Epidermal melanocyte (primary cell): Measurements from ENCODE around the gene VSTM2B.

Experiments used
- DNase-seq: peaks from one replicate; pipeline ENCODE4 v3.0.0; 2011; ENCODE audit warnings: low spot score; ENCODE audit not compliant: insufficient read length

VSTM2B gene

GRCh38 chr19:29563486-29564101, 37.8 kb downstream of the VSTM2B start:
- DNase-seq = no peak

GRCh38 chr19:29564574-29565005, 38.8 kb downstream of the VSTM2B start:
- no peak for DNase-seq

DNA sequence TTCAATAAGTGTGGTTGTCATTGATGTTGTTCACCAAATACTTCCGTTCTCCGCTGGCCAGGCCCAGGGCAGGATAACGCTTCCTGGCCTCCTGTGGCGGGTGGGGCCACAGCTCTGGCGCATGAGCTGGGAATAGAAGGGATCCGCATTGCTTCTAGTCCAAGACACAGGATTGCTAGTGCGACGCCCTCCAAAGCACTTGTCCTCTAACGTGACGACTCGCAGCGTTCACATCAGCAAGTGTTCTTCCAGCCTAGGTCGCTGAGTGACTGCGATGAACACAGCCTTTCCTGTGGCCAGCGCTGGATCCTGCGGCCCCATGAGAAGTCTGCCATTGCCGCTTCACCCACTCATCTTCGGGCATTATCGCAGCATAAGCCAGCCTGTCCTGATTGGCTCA, 39.4 kb downstream of the VSTM2B start:
- no peak for DNase-seq

DNA sequence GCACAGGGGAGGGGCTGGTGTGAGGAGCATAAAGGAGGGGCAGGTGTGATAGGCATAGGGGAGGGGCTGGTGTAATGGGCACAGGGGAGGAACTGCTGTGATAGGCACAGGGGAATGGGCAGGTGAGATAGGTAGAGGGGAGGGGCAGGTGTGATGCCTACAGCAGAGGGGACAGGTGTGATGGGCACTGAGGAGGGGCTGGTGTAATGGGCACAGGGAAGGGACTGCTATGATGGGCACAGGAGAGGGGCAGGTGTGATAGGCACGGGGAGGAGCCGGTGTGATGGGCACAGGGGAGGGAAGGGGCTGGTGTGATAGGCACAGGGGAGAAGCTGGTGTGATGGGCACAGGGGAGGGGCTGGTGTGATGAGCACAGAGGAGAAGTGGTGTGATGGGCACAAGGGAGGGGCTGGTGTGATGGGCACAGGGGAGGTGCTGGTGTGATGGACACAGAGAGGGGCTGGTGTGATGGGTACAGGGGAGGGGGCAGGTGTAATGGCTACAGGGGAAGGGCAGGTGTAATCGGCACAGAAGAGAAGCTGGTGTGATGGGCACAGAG, 40.8 kb downstream of the VSTM2B start:
- DNase-seq = no peak

GRCh38 chr19:29567366-29567915, 41.6 kb downstream of the VSTM2B start:
- DNase-seq = no peak

DNA sequence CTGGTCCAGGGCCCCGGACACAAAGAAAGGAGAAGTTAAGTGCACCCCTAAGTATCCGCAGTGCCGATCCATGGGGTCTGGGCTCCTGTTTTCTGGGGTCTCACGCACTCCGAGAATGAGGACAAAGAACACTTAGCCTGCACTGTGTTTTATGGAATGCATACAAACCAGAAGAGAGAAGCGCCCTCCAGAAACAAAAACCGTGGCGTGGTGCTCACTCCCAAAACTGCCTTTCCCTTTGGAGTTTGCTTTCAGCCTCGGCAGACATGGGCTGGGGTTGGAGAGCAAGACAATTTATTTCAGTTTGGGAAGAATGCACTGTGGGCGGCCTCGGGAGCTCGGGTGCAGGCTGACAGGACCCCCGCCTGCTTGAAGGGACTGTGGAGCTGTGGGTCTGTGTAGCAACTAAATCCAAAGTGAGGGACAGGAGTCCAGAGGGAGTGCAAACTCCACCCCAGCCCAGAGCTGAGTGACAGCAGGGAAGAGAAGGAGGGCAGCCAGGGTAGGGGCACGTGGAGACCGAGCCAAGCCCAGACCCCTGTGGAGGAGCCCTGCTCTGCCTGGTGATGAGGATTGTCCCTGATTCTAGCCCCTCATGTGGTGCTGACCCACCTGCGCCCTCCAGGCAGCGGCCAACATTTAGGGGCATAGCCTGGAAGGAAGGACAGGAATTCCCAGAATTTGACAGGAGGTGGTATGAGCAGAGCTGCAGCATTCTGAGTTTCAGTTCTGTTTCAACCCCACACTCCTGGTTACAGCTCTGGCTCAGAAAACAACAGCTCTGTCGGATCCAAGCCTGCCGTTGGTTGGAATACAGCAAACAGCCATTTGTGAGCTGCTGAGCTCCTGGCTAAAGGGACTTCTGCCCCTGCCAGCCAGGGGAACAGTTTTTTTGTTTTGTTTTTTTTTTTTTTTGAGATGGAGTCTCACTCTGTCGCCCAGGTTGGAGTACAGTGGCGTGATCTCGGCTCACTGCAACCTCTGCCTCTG, 42.5 kb downstream of the VSTM2B start:
- DNase-seq = no peak

DNA sequence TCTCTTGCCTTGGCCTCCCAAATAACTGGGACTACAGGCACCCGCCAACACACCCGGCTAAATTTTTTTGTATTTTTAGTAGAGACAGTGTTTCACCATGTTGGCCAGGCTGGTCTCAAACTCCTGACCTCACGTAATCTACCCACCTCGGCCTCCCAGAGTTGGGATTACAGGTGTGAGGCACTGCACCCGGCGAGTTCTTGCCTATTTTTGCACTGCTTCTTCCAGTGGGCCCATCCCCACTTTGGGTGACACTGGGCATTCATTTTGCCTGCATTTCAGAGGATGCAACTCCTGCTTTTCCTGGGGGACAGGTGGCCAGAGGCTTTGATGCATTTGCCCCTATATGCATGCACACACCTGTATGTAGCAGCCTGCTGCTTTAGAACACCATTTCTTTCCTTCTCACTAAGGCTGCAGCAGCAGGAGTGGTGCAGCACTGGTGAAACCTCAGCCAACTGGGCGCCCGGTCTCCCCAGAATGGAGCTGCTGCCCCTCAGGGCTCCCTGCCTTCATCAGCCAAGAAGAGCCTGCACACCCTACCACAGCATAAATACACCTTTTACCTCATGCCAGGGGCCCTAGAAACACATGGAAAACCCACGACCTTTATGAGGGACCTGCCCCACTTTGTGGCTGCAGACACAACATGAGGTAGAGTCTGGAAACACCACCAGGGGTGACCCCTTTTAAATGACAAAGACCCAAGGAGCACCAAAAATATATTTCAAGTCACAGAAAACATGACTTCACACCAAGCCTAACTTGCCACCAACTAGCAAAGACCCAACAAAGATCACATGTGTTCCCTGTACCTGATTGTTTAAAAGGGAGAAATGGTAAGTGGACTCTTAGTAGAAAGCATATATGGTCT, 43.5 kb downstream of the VSTM2B start:
- no peak for DNase-seq

GRCh38 chr19:29571181-29571580, 45.4 kb downstream of the VSTM2B start:
- no peak for DNase-seq

DNA sequence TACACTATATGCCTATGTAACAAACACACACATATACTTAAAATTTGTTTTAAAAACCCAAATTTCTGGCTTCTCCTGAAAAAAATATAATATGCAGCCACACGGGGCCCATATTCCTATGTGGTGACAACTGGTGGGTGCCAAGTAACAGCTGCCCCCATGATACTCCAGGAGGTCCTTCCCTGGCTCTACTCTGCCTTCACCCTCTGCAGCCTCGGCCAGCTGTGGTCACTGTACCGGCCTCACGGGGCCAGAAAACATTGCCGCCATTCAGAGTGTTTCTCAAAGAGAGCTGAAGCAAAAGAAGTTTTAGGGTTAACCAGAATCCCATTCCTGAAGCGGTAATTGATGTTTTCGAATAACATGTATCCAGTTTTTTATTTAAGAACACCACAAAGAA, 47.7 kb downstream of the VSTM2B start:
- no peak for DNase-seq

- no peak for DNase-seq
Measured at GRCh38 chr19:29574510-29574909, 48.7 kb downstream of the VSTM2B start.

GRCh38 chr19:29576046-29576606, 50.3 kb downstream of the VSTM2B start:
- DNase-seq = no peak

DNA sequence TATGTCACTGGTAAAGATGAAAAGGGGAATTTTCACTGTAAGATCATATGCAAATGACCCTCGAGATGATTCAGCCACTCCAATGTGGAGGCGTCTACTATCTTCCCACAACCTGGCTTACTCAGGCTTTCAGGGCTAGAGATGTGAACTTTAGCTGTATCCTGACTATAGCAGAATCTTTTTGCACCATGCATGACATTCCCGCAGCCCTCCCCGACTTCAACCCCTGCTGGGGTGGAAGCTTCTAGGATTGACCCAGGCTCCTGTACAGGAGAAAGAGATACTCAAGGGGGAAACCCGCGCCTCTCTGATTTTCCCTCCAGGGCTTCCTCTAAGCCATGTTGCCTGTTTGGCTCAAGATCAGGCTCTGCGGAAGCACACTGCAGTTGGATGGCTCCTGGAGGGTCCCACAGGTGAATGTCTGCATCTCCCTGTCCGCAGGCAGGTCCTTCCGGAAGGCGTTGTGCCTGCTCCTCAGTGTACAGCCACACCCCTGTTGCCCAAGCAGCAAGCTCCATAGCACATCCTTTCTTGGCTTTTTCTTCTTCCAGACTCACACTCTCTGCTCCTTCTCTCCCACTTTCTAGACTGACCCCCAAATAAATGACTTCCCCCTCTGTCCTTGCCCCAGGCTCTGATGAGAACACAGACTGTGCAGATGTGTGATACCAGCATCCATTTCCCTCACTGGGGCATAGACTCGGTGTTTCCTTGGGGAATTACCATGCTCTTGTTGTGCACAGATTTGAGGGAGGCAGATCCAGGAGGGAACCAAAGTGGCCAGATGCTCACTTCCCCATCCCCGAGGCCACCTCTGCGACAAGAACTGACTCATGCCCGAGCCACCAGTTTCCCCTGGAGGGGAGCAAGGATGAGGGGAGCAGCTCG, 51.2 kb downstream of the VSTM2B start:
- no peak for DNase-seq

GRCh38 chr19:29577649-29577963, 51.8 kb downstream of the VSTM2B start:
- DNase-seq = no peak

DNA sequence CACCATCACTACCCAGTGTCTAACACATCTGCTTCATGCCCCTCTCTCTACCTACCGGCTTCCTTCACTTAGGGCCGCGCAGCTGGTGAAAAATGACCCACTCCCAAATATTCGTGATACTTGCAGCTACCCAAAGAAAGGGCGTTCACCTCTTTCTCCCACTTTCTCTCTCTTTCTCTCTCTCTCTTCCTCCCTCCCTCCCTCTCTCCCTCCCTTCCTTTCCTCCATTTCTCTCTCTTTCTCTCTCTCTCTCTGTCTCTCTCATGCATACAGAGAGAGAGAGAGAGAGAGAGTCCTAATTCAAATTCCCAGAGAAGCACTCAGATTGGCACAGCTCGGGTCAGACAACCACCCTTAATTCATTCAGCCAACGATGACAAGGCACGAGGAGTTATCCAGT, 52.6 kb downstream of the VSTM2B start:
- DNase-seq = no peak

DNA sequence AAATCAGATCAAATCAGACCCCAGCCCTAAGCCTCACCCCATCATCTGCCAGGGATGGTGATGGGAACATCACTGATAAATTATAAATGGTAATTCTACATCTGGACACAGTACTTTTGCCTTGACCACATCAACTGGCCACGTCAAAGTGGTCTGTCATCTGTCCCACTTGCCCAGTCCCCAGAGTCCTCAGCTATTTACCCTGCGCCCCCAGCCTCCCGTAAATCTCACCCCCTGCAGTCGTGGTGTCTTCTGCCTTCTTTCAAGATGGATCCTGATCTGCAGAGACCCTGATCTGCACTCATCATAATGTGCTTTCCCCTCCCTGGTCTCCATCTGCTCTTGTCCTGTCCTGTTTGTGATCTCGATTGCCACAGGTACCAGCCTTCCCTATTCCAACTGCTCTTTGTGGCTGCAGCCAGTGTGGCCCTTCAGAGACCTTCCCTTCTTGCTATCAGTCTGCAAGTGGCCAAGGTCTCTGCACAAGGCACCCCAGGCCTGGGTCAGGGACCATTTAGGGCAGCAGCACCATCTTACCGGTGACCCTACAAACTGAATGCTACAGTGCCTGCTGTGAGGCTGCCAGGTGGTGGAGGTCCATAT, 53.6 kb downstream of the VSTM2B start:
- no peak for DNase-seq

DNA sequence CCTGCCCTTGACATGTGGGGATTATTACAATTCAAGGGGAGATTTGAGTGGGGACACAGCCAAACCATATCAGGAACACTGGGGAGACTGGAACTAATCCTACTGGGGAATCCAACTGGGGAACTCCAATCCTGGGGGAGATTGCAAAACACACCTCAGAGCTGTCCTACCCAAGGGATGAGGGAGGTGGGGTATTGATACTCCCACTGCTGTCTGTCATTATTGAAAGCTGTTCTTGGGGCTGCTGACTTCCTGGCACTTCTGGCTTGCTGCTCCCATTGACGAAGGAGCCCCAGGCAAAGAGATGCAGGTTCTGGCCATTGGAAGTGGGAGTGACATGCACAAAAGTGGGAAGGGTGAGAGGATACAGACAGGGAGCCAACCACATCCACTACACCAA, 55.6 kb downstream of the VSTM2B start:
- DNase-seq = no peak

DNA sequence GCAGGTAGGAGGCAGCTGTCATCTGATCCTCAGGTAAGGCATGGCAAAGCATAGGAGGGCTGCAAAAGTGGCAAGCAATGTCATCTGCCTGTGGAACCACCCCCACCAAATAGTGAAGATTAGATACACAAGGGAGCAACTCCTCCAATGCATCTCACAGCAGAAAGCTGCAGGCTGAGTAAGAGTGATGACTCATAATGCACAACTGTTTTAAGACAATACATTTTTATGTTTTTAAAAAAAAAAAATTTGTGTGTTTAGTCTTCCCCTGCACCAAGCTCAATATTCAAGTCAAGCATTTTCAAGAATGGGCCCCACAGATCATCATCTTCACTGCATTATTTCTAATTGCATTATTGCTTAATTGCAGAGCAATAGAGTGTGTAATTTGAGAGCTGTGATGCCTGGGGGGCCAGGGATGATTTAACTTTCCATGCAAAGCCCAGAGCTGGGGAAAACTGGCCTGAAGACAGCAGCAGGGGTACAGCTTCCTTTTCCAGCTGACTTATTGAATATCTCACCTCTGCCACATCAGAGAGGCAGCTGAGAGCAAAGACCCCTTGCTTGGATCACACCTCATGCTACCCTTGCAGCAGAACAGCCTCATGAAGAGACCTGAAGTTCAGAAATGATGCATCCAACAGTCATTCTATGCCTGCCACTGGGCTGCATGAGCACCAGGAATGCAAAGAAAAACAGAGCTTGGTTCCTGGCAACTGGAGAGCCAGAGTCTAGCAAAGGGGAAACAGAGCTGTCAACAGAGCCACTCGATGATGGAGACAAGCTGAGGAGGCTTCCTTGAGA, 57.6 kb downstream of the VSTM2B start:
- no peak for DNase-seq

- no peak for DNase-seq
Measured at GRCh38 chr19:29586401-29586800, 60.6 kb downstream of the VSTM2B start.

- no peak for DNase-seq
Measured at GRCh38 chr19:29587059-29587458, 61.3 kb downstream of the VSTM2B start.
